NCI-H187 treated with DMSO at 0.1 percent for 48 hours (cell line): ENCODE measurements around the gene KCP.

Experiments
- DNase-seq: peaks from one replicate; lab custom pipeline; 2025; lab: John Stamatoyannopoulos, UW

The KCP gene

GRCh38 chr7:128827971-128828711 is 82.4 kb downstream of the KCP start:
- no peak for DNase-seq

DNA sequence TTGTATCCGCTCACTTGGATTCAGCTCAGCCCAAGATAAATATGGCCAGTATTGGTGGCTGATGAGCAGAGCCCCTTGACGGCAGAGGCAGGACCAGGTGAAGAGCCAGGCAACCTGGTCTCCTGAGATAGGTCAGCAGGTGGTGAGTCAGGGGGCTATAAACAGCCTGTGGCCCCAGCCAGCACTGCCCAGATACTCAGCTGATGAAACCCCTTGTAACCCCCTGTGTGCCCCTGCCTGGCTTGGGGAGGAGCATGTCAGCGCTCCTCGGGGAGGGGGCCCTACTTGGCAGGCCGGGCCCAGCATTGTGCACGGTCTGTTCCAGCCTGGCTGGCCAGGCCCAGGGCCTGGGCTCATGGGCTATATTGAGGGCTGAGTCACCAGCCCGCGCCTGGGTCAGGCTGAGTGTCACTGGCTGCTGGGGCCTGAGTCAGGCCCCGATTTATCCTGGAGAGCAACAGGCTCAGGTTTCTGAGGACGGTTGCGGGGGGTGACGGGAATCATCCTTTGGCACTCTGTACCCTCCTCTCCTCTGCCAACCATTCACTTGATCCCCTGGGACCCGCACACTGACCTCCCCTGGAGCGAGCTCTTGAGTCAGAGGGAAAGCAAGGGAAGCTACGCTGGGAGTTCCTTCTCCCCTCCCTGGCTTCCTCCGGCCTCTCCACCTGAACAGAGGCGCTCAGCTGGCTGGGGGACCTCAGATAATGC is 83.1 kb downstream of the KCP start:
- no peak for DNase-seq

DNA sequence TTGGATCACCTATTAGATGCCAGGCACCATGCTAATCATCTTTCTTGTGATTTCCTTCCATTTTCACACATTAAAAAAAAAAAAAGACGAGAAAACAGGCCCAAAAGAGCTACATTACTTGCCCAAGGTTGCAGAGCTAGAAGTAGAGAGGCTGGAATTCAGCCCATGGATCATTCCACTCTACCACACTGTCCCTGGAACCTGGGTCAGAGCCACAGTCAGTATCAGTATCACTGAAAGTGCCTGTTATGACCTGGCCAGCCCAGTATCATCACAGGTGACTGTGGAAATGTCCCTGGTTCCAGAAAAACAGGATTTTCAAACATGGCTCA is 83.6 kb downstream of the KCP start:
- DNase-seq = no peak
